Renal cortex interstitium (tissue), 11 donors: Measurements from ENCODE around the gene GOLGA6L2. TPM values are rescaled to one million over a fixed set of nuclear protein-coding genes. Genes with fewer than 3 reads are reported as not detected.
"Not testable (repeated sequence)": the region's sequence is repeated elsewhere in the genome, so short reads cannot be mapped to it uniquely, and the experiment has no call there.

Experiments
- DNase-seq, 11 donors: peaks; one replicate each; pipeline ENCODE4 v3.0.0-alpha.2; 2013; ENCODE audit warnings: low read depth in 9 of 11, low spot score in 4 of 11; ENCODE audit errors: extremely low read depth in 1 of 11
- polyA plus RNA-seq, 3 donors: library from polyadenylated mRNA; unstranded; fragments of 120-200 nt; gene quantifications; one replicate each; pipeline ENCODE4 v1.2.1, GENCODE V29; 2013; ENCODE audit not compliant: insufficient read length in 3 of 3

Gene GOLGA6L2
- polyA plus RNA-seq, 3 donors: not detected

DNA sequence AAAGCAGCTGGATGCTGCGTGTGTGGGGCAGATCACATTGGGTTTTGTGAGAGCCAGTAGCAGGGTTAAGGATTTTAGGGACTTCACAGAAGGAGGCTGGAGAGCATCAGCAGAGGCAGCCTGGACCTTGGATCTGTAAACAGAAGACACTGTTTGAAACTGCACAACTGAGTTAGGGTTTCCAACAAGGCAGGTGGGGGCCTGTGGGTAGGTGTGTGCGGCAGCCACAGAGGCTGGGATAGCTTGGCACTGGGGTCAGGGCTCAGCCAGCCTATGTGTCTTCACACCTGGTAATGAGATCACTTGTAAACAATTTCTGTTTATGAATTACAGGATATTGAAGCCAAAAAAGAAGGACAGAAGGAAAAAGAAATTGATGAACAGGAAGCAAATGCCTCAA is 12.3 kb downstream of the GOLGA6L2 start:
- not testable (repeated sequence) for DNase-seq

DNA sequence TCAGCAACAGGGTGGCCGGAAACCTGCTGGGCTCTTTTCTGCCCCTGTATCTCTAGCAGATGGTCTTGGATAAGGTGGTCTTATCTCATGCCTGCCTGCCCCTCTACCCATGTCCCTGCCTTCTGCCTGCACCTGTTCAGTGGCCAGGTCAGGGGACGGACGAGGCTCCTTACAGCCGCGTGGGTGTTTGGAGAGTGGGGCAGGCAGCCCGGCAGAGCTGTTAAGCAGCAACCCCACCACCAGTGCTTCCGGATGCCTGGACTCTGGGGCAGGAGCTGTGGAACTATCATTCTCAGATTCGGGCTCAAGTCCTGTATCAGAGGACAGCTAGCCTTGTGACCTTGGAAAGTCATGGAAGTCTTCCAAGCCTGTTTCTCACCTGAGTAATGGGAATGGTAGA is 21.7 kb downstream of the GOLGA6L2 start:
- DNase-seq: not testable (repeated sequence)

DNA sequence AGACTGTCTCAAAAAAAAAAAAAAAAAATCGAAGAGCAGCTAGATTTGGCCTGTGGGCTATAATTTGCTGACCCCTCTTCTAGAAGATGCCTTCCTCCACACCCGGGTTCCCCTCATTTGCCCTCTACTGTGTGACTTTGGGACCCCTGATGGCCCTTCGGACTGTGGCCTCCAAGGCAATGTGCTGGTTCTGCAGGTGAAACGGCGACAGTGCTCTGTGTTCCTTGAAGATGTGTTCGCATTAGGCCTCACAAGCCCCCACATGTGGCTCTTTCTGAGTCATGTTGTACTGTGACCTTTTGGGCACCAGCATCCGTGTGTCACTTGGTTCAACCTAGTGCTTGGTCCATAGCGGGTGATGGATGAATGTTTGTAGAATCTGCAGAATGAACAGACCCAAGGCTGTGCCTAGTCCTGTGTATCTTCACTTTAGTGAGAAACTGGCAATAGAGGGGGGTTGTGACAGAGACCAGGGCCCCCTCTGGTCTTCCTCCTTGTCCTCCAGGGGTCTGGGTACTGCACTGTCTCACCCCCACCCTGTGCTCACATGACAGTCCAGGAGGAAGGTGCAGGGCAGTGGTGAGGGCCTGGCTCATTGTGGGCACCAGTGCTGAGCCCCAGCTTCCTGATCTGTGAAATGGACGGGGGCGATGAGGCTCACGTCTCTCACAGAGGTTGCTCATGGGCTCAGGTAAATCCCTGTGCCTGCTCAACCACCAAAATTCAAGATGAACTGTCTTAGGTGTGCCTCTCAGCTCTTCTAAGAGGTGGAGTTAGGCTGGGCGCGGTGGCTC is 22.7 kb downstream of the GOLGA6L2 start:
- no peak for DNase-seq

DNA sequence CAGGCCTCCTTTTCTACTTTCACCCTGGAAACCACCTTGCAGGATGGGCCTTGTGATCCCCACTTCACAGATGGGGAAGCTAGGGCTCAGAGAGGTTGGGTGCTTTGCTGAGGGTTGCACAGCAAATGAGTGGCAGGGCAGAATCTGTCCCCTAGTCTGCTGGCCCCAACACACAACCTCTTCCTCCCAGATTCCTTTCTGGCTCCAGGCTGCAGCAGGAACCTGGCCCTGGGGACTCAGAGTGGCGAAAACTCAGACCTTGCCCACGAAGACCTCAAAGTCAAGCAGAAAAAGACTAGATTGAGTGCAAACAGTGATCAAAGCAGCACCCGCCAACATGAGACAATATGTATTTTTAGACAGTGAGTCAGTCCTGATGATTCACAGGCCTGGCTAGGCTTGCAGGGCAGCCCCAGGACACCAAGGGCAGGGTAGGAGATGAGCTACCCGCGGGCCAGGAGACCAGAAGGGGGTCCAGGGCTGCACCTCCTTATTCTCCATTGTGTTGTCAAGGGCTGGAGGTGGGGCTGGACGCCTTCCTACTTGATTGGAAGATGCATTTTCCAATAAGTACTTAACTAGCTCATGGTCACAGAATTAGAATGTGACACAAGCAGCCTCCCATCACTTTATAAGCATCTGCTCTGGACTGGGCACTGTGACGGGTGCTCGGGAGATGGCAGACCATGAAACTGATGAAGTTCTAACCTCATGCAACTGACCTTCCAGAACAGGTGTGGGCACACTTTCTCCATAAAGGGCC is 23.9 kb downstream of the GOLGA6L2 start:
- no peak for DNase-seq

DNA sequence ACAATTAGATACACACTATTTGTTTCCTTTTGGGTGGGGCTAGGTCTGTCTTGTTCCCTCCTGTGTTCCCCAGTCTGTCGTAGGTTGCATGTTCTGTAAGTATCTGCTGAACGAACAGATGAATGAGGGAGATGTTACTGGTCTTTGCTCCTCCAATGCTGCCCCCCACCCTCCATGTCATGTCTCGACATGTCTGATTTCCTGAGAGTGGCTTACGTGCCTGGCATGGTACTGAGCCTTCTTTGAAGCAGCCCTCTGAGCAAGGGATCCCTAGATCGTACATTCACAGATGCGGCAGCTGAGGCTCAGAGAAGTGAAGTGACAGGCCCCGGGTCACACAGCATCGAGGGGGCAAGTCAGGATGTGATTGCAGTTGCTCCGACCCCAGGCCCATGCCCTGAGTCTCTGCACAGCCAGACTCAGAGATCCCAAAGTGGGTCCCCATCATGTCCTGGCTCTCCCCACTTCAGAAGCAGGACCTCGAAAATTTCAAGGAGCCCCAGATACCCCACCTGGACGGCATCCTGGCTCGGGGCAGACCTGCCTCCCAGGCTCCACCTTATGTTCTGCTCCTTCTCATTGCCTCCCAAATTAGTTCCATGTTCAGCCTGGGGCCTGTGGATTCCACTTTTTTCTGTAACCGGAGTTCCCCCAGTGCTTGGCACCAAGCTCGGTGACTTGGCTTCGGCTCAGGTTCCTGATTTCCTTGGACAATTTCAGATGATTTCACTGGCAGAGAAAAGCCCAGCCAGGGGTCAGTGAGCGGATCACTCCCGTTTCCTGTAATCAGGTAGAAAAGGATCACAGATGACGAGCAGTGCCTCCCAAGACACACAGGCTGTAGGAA is 24.7 kb downstream of the GOLGA6L2 start:
- DNase-seq: no peak

DNA sequence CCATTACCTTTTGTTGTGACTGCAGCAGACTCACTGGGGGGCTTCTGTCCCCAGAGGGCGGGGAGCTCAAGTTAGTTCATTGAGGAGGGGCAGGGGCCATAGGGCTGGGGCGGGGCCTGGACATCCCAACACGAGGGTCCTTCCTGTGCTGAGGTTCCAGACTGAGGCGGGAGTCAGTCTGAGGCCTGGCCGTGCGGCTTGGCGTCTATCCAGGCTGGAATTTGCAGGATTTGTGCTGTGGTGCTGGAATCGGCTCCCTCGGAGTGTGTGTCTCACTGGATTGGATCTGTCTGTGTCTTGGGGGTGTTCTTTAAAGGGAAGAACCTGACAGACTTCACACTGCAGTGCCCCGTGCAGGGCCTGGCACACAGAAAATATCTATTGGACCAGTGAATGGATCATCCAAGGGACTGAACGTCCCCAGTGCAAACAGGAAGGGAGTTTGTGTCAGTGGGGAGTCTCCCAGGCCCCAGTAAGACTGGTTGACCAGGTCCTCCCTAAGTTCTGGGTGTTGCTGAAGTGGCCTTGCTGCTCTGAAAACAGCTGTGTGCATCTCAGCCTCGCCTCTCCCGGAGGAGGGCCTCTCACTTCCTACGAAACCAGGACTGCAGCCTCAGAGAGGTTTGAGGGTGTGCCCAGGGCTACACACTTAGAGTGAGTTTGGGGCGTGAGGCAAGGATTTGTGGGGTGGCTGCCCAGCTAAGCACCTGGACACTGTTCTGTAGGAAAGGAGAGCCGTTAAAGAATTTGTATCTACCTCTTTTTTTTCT is 26.1 kb downstream of the GOLGA6L2 start:
- DNase-seq: no peak

DNA sequence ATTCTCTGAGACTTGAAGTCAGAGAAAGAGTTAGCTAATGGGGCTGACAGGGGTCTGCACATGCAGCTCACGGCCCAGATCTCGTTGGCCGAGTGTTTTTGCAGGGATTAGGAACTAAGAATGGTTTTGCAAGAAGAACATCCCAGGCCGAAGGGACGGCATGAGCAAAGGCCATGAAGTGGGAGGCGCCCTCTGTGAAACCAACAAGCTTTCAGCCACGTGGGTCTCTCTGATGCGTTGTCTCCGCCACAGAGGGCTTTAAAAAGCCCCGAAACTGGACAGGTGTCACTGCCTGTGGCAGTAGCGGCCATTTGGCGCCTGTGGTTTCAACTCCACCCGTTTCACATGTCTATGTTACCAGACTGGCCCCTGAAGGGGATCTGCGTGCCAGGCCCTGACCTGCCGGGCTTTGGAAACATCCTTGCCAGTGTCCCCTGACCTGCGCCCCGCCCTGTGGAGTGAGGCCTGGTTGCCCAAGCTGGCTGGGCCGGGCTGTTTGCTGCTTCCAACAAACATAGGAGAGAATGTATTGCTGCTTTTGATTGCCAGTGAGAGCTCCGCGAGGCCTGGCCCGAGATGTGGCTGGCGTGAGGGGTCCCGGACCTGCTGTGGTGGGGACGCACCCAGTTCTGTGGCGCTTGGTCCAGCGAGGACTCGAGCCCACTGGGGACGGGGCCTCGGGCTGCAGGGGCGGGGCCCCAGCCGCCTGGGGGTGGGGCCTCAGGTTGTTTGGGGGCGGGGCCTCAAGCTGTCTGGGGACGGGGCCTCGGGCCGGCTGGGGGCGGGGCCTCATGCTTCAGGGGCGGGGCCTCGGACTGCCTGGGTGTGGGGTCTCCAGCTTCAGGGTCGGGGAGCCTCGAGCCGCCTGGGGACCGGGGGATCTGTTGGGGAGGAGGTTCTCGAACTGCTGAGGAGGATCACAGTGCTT is 30.4 kb downstream of the GOLGA6L2 start:
- DNase-seq: no peak

DNA sequence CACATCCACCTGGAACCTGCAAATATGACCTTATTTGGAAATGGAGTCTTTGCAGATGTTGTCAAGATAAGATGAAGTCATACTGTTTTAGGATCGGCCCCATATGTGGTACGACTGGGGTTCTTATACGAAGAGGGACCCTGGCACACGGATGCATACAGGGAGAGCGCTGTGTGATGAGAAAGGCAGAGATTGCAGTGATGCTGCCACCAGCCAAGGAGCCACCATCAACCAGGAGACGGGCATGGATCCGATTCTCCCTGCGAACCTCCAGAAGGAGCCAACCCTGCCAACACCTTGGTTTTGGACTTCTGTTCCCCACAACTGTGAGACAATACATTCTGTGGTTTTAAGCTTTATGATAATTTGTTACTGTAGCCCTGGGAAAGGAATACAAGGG is 31.2 kb downstream of the GOLGA6L2 start:
- not testable (repeated sequence) for DNase-seq

DNA sequence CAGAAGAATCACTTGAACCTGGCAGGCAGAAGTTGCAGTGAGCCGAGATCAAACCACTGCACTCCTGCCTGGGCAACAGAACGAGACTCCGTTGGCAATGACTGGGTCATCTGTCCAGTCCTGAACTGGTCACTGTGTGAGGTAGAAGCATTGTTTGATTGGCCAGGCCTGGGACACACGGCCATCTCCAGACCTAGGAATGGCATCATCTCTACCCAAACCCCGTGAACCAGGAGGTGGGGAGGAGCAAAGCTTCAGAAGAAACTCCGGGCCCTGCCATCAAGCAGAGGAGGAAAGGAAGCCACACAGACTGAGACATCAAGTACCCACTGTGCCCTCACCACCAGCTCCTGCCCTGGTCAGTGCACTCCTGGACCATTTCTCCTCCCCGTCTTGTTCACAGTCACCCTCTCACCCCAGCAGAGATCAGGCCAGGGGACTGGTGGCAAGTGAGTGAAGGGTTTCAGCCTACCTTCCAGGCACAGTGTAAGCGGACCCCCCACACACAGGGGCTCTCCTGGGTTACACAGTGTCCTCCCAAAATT is 31.6 kb downstream of the GOLGA6L2 start:
- no peak for DNase-seq

DNA sequence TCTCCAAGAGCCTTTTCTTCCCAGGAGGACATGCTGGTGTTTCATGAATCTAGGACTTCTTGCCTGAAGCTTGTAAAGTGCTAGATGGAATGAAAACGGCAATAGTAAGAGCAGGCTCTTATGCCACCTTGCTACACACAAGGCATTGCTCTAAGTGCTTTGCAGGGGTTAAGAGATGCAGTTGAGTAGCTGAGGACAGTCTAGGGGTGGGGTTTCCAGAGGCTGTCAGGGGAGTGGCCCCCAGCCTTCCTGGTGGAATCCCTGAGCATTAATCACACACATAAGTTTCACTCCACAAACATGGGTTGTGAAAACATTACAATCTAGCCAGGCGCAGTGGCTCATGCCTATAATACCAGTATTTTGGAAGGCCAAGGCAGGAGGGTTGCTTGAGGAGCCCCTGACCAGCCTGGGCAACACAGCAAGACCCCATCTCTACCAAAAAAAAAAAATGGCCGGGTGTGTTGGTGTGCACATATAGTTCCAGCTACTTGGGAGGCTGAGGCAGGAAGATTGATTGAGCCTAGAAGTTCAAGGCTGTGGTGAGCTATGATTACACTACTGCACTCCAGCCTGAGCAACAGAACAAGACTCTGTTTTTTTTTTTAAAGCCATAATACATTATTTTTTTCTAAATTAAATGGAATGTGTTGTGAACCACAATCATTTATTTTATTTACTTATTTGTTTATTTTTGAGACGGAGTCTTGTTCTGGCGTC is 34.0 kb downstream of the GOLGA6L2 start:
- not testable (repeated sequence) for DNase-seq

DNA sequence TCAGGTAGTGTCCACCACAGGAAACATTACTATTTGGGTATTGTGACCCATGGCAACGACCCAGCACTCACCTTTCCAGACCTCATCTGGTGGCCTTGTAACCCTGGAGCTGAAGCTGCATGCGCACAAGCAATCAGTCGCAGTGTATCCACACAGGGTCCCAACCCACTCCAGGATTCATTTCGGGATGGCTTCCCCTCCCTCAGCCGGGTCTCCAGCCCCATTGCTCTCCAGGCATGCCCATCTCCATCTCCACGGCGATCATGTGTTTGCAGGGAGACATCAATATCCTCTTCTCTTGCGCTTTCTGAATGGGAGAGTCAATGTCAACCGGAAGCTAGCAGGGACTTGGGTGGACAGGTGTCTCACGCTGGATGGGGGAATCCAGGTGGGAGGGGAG is 35.2 kb downstream of the GOLGA6L2 start:
- DNase-seq: no peak

DNA sequence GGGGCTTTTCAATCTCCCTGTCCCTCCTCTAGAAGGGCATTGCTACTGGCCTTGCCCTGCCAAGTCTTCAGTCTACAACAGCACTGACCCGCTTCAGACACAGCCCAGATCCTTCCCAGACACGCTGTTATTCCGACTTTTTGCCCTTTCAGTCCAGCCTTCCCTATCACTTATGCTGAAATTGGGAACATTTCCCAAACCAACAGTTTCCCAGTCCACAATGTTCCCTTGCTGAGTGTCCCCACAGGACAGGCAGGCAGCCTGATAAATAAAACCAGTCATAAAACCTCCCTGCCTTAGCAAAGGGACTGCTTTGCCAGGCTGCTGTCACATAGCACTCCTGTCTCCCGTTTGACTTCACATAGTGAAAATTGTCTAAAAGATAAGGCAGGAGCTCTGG is 43.5 kb downstream of the GOLGA6L2 start:
- DNase-seq: no peak

DNA sequence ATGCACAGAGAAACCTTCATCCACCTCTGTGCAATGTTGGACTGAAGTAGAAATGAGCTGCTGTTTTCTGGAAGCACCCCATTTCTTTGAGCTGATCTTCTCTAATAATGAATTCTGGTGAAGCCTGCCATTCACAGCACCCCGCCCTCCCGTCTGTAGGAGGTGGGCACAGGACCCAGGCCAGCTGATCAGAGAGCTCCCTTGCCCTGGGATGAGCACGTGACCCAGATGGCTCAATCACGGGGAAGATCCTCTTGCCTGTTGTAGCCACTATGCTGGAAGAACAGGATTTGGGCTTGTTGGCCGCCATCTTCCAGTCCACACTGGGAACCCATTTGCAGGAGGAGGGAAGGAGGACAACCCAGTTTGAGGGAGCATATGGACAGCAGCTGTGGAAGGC is 44.5 kb downstream of the GOLGA6L2 start:
- DNase-seq: no peak

DNA sequence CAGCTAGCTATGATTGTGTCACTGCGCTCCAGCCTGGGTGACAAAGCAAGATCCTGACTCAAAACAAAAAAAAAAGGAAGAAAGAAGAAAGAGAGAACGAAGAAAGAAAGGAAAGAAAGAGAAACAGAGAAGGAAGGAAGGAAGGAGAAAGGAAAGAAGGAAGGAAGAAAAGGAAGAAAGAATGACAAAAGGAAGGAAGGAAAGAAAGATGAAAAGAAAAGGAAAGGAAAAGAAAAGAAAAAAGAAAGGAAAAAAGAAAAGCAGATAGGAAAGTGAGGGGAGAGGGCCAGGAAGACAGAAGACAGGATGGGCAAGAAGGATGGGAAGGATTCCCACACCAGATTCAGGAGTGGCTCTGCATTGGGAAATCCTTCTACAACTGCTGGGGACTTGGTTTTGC is 44.9 kb downstream of the GOLGA6L2 start:
- no peak for DNase-seq

DNA sequence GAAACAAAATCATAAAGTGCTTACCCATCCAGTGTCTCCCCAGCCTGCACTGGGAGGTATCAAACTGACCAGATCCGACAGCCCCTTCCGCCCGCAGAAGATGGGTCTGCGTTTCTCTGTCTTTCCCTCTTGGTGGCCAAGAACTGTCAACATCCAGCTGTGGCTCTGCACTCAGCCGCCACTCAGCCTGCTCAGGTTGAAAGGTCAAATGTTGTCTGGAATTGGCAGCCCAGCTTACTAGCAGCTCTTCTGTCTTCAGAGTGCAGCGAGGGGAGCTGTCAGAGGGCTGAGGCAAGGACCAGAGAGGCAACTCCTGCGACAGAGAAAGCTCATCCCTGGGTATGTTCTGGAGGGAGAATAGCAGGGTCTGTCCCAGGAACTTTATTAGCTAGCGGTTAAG is 45.4 kb downstream of the GOLGA6L2 start:
- DNase-seq: no peak

DNA sequence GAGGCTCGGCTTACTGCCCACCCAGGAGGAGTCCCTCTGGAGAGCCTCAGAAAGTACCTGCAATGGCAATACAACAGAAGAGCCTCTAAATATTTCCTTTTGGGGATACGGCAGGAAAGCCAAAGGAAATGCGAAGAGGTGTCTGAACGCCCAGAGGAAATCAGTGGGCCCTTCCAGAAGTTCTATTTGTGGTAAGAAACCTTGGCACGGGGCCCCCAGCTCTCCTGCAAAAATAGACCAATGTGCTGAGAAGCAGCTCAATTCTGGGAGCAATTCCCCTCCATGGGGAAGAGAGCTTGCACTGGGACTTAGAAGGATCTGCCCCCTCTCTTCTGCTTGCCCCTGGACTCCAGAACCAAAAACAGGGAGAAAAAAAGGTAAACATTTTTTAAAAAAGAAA is 47.8 kb downstream of the GOLGA6L2 start:
- not testable (repeated sequence) for DNase-seq

DNA sequence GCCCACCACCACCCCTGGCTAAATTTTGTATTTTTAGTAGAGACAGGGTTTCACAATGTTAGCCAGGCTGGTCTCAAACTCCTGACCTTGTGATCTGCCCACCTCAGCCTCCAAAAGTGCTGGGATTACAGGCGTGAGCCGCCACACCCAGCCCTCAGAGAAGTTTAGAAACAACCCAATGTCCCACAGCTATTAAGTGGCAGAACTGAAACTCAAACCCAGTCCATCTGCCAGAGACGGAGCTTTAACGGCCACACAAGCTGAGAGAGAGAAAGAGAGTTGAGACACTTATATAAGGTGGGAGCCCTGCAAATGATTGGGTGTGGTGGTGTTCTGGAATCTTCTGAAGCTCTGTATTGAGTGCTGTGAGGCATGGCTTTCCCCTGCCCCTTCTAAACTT is 48.7 kb downstream of the GOLGA6L2 start:
- not testable (repeated sequence) for DNase-seq
